Measurements from ENCODE around the gene CASP8AP2. TPM values are rescaled to one million over a fixed set of nuclear protein-coding genes. Genes with fewer than 3 reads are reported as not detected.
"Not testable (repeated sequence)": the region's sequence is repeated elsewhere in the genome, so short reads cannot be mapped to it uniquely, and the experiment has no call there.

CASP8AP2 gene
- total RNA-seq, 1 donor from 2014 or later = 6.1 TPM

- ATAC-seq = no peak
These were observed 59.2 kb downstream of the CASP8AP2 start for GRCh38 chr6:89888871-89889270.

DNA sequence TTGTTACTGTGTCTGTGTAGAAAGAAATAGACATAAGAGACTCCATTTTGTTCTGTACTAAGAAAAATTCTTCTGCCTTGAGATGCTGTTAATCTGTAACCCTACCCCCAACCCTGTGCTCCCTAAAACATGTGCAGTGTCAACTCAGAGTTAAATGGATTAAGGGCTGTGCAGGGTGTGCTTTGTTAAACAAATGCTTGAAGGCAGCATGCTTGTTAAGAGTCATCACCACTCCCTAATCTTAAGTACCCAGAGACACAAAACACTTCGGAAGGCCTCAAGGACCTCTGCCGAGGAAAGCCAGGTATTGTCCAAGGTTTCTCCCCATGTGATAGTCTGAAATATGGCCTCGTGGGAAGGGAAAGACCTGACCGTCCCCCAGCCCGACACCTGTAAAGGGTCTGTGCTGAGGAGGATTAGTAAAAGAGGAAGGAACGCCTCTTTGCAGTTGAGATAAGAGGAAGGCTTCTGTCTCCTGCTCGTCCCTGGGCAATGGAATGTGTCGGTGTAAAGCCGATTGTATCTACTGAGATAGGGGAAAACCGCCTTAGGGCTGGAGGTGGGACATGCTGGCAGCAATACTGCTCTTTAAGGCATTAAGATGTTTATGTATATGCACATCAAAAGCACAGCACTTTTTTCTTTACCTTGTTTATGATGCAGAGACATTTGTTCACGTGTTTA is 61.3 kb downstream of the CASP8AP2 start:
- ATAC-seq = not testable (repeated sequence)

GRCh38 chr6:89892577-89892976 is 62.9 kb downstream of the CASP8AP2 start:
- ATAC-seq = not testable (repeated sequence)

- no peak for ATAC-seq
These were observed 64.5 kb downstream of the CASP8AP2 start, which contains the start of gene GJA10 for GRCh38 chr6:89894169-89894568. Gene GJA10, plus strand, starts transcription at chr6:89894469. Its CDS starts 0 bp downstream, at chr6:89894469.

- ATAC-seq = peak; percentile 43
These were observed 65.7 kb downstream of the CASP8AP2 start for GRCh38 chr6:89895276-89895874.

- ATAC-seq = not testable (repeated sequence)
These were observed 80.6 kb downstream of the CASP8AP2 start for GRCh38 chr6:89910001-89910901.

GRCh38 chr6:89910902-89911240 is 81.2 kb downstream of the CASP8AP2 start:
- no peak for ATAC-seq

DNA sequence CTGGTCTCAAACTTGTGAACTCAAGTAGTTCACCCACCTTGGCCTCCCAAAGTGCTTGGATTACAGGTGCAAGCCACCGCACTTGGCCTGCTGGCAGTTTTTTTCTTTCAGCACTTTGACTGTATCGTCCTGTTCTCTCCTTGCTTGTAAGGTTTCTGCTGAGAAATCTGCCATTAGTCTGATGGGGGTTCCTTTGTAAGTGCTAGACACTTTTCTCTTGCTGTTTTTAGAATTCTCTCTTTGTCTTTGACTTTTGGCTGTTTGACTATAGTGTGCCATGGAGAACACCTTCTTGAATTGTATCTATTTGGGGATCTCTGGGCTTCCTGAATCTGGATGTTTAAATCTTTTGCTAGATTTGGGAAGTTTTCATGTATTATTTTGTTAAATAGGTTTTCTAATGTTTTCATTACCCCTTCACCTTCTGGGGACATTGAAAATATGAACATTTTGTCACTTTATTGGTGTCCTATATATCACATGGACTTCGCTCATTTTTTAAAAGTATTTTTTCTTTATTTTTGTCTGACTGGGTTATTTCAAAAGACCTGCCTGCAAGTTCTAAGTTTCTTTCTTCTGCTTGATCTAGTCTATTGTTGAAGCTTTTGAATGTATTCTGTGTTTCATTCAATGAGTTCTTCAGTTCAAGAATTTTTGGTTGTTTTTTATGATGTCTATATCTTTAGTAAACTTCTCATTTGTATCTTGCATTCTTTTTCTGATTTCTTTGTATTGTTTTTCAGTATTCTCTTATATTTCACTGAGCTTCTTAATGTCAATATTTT is 86.6 kb downstream of the CASP8AP2 start:
- no peak for ATAC-seq

DNA sequence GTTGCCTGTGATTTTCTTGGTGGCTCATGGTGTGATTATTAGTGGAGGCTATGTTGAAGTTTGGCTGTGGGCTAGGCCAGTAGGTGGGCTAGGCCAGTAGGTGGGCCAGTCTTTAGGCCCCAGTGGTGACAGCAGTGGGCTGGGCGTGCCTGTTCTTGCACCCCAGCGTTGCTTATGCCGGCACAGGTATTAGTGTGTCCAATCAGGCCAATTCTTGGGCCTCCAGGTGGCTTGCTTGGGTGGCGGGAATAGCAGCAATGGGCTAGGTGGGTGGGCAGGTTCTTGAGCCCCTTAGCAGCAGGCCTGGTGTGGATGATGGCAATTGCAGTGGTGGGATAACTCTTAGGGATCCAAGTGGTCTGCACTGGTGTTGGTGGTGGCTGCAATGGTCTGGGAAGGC is 87.5 kb downstream of the CASP8AP2 start:
- ATAC-seq = no peak

DNA sequence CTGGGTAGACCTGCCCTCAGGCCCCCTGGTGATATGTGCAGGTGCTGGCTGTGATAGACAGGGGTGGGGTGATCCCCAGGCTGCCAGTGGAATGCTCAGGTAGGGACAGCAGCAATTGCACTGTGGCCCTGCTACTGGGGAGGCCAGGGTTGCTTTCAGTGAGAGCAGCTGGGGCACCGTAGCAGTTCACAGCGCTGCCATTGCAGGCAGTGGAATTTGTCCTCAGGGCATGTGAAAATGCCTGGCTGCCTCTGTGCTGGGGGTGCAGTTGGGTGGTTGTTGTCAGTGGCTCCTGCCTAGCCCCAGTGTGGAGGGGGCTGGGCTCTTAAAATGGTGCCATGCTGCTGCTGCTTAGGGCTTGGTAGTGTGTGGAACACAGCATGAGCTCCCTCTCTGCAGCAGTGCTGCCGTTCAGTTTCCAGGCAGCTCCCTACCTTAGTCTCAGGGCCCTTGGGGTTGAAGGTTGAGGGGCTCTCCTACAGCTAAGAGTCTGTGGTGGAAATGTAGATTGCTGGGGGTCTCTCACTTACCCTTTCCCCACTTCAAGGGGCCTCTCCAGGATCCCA is 88.2 kb downstream of the CASP8AP2 start:
- ATAC-seq = no peak

Other genes starting within 250 kb of the CASP8AP2 start
- 24.7 TPM for gene LYRM2, start 191.1 kb upstream of the CASP8AP2 start, total RNA-seq
- gene MDN1, start 10.1 kb upstream of the CASP8AP2 start, total RNA-seq = 21.6 TPM
- gene GJA10, start 64.6 kb downstream of the CASP8AP2 start, total RNA-seq = not detected

All from esophagus mucosa (tissue), 1 donor.